ENCODE measurements around the gene DAZAP1. TPM values are rescaled to one million over a fixed set of nuclear protein-coding genes. Genes with fewer than 3 reads are reported as not detected.

DAZAP1 gene
- polyA plus RNA-seq, 1 of the 3 experiments (the other 2 are of a cell fraction): 54.3 TPM

DNA sequence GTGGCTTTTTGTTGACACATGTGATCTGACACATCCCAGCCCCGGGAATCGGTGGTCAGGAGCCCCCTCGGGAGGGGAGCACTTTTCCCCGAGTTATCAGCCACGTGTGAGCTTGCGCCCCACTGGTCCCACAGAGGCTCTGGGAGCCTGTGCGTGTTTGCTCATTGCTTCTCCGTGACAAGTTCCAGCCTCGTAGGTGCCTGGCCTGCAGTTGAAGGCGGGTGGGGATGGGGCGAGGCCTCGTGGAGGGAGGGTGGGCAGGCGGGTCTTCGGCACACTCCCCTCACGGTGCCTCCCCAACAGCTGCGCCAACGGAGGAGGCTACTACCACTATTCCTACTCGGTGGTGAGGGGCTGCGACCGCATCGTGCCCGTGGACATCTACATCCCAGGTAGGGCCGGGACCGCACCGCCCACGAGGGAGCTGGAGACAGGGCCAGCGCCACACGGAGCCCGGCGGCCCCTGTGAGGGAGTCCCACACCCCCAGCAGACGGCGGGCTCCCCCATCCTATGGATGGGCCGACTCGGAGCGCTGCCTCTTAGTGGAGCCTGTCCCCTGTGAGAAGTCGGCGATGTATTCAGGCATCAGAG is 14.4 kb upstream of the DAZAP1 start:
- ChIA-PET CTCF (interaction anchor here (1.1 kb wide), 1 partner anchor 77 kb away, joined by 4 read pairs; no protein-coding TSS in a partner anchor), POLR2A (no interaction called here)
- TF ChIP-seq FOXM1 (IDR thresholded peaks at IDR 0.05; ENCODE audit: low read depth) (no peak), EP300 (IDR thresholded peaks at IDR 0.05; ENCODE audit: borderline replicate concordance in 1 of 2, low read depth in 1 of 2, low read length in 1 of 2) (no peak)
- H3F3A ChIP-seq (replicated peaks; ENCODE audit: insufficient read depth): peaks cover 4% of the 10 kb centered on the region
- H3K4me2 ChIP-seq: no peak overlapping the region
- H3K36me3 ChIP-seq (replicated peaks in 1 of 2; ENCODE audit: control insufficient read depth in 1 of 2, insufficient read depth in 2 of 2, low read length in 1 of 2): peaks cover 0 to 15% of the 10 kb centered on the region in 2 experiments
- no peak overlapping the region for H3K9ac ChIP-seq
- WGBS (ENCODE audit: low lambda C conversion rate): 94% methylated on average over 31 of the region's 37 CpGs
- no peaks in the 10 kb centered on the region for H3K27me3 ChIP-seq (ENCODE audit: insufficient read depth)
- H3K27ac ChIP-seq (ENCODE audit: low read depth in 2 of 2, low read length in 1 of 2): no peak overlapping the region
- DNase-seq: no peak
- no peak overlapping the region for H3K4me3 ChIP-seq (ENCODE audit: low read depth in 2 of 2, low read length in 1 of 2)
- no peak overlapping the region for H2AFZ ChIP-seq (ENCODE audit: low read depth)
- H4K20me1 ChIP-seq (ENCODE audit: insufficient read depth): no peaks in the 10 kb centered on the region
- H3K4me1 ChIP-seq (ENCODE audit: control insufficient read depth in 1 of 2, insufficient read depth in 2 of 2, low read depth in 1 of 2, low read length in 1 of 2): no peaks in the 10 kb centered on the region; a peak in 1 of 4 replicates
- no peaks in the 10 kb centered on the region for H3K9me2 ChIP-seq
- H3K79me2 ChIP-seq (ENCODE audit: insufficient read depth): no peaks in the 10 kb centered on the region
- no peaks in the 10 kb centered on the region for H3K9me3 ChIP-seq

DNA sequence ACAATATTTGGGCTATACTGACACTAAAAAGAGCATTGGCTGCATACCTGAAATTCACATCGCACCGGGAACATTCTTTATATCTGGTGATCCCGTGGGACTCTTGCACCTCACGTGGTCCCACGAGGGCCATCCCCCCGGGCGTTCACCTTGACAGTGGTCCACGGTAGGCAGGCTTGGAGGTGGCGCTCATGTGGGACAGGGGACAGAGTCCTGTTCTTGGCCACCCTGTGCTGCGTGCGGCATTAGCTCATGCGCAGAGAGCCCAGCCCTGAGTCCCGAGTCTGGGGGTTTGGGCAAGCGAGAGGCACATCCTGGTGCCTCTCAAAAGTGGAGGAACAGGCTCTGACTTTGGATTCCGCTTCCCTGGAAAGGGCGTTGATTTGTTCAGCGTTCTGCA is 13.5 kb upstream of the DAZAP1 start:
- ChIA-PET POLR2A (no interaction called here), CTCF (interaction anchor here (1.1 kb wide), 1 partner anchor 78 kb away, joined by 4 read pairs; no protein-coding TSS in a partner anchor)
- Histone ChIP-seq H3K4me3 (ENCODE audit: low read depth in 2 of 2, low read length in 1 of 2) (no peak overlapping the region), H3K36me3 (replicated peaks in 1 of 2; ENCODE audit: control insufficient read depth in 1 of 2, insufficient read depth in 2 of 2, low read length in 1 of 2) (peaks cover 0 to 15% of the 10 kb centered on the region in 2 experiments), H3K27ac (ENCODE audit: low read depth in 2 of 2, low read length in 1 of 2) (no peak overlapping the region), H3K9me2 (no peaks in the 10 kb centered on the region), H2AFZ (ENCODE audit: low read depth) (no peak overlapping the region), H3K9me3 (no peaks in the 10 kb centered on the region), H3K9ac (no peak overlapping the region), H3K4me2 (no peak overlapping the region), H3K4me1 (ENCODE audit: control insufficient read depth in 1 of 2, insufficient read depth in 2 of 2, low read depth in 1 of 2, low read length in 1 of 2) (no peaks in the 10 kb centered on the region; a peak in 1 of 4 replicates), H3K79me2 (ENCODE audit: insufficient read depth) (no peaks in the 10 kb centered on the region), H4K20me1 (ENCODE audit: insufficient read depth) (no peaks in the 10 kb centered on the region), H3K27me3 (ENCODE audit: insufficient read depth) (no peaks in the 10 kb centered on the region), H3F3A (replicated peaks; ENCODE audit: insufficient read depth) (peaks cover 4% of the 10 kb centered on the region)
- no peak for TF ChIP-seq TEAD4 (IDR thresholded peaks at IDR 0.05; ENCODE audit: borderline replicate concordance, insufficient read depth)
- no peak for TF ChIP-seq GABPA (IDR thresholded peaks at IDR 0.05; ENCODE audit: low read depth)
- TF ChIP-seq ELF1 (IDR thresholded peaks at IDR 0.05): no peak
- TF ChIP-seq NFIC (IDR thresholded peaks at IDR 0.05; ENCODE audit: borderline replicate concordance): no peak
- TF ChIP-seq MEF2A (IDR thresholded peaks at IDR 0.05; ENCODE audit: borderline replicate concordance, low read depth): no peak
- no peak for TF ChIP-seq RXRA (IDR thresholded peaks at IDR 0.05; ENCODE audit: borderline replicate concordance, low read depth)
- TF ChIP-seq SIN3A (IDR thresholded peaks at IDR 0.05; ENCODE audit: borderline replicate concordance, low read depth, low read length): no peak
- TF ChIP-seq, protein P1, sequence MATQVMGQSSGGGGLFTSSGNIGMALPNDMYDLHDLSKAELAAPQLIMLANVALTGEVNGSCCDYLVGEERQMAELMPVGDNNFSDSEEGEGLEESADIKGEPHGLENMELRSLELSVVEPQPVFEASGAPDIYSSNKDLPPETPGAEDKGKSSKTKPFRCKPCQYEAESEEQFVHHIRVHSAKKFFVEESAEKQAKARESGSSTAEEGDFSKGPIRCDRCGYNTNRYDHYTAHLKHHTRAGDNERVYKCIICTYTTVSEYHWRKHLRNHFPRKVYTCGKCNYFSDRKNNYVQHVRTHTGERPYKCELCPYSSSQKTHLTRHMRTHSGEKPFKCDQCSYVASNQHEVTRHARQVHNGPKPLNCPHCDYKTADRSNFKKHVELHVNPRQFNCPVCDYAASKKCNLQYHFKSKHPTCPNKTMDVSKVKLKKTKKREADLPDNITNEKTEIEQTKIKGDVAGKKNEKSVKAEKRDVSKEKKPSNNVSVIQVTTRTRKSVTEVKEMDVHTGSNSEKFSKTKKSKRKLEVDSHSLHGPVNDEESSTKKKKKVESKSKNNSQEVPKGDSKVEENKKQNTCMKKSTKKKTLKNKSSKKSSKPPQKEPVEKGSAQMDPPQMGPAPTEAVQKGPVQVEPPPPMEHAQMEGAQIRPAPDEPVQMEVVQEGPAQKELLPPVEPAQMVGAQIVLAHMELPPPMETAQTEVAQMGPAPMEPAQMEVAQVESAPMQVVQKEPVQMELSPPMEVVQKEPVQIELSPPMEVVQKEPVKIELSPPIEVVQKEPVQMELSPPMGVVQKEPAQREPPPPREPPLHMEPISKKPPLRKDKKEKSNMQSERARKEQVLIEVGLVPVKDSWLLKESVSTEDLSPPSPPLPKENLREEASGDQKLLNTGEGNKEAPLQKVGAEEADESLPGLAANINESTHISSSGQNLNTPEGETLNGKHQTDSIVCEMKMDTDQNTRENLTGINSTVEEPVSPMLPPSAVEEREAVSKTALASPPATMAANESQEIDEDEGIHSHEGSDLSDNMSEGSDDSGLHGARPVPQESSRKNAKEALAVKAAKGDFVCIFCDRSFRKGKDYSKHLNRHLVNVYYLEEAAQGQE (IDR thresholded peaks at IDR 0.05; ENCODE audit: low read depth, low read length): no peak
- TF ChIP-seq, protein P2, sequence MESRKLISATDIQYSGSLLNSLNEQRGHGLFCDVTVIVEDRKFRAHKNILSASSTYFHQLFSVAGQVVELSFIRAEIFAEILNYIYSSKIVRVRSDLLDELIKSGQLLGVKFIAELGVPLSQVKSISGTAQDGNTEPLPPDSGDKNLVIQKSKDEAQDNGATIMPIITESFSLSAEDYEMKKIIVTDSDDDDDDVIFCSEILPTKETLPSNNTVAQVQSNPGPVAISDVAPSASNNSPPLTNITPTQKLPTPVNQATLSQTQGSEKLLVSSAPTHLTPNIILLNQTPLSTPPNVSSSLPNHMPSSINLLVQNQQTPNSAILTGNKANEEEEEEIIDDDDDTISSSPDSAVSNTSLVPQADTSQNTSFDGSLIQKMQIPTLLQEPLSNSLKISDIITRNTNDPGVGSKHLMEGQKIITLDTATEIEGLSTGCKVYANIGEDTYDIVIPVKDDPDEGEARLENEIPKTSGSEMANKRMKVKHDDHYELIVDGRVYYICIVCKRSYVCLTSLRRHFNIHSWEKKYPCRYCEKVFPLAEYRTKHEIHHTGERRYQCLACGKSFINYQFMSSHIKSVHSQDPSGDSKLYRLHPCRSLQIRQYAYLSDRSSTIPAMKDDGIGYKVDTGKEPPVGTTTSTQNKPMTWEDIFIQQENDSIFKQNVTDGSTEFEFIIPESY (IDR thresholded peaks at IDR 0.05; ENCODE audit: borderline replicate concordance, low read depth): no peak
- TF ChIP-seq, protein P3, sequence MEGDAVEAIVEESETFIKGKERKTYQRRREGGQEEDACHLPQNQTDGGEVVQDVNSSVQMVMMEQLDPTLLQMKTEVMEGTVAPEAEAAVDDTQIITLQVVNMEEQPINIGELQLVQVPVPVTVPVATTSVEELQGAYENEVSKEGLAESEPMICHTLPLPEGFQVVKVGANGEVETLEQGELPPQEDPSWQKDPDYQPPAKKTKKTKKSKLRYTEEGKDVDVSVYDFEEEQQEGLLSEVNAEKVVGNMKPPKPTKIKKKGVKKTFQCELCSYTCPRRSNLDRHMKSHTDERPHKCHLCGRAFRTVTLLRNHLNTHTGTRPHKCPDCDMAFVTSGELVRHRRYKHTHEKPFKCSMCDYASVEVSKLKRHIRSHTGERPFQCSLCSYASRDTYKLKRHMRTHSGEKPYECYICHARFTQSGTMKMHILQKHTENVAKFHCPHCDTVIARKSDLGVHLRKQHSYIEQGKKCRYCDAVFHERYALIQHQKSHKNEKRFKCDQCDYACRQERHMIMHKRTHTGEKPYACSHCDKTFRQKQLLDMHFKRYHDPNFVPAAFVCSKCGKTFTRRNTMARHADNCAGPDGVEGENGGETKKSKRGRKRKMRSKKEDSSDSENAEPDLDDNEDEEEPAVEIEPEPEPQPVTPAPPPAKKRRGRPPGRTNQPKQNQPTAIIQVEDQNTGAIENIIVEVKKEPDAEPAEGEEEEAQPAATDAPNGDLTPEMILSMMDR (IDR thresholded peaks at IDR 0.05): no peak
- no peak for TF ChIP-seq JUND (IDR thresholded peaks at IDR 0.05)
- TF ChIP-seq, protein P4, sequence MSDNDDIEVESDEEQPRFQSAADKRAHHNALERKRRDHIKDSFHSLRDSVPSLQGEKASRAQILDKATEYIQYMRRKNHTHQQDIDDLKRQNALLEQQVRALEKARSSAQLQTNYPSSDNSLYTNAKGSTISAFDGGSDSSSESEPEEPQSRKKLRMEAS (IDR thresholded peaks at IDR 0.05; ENCODE audit: low read depth): no peak
- TF ChIP-seq GATA2 (CRISPR knock-in tag; IDR thresholded peaks at IDR 0.05): no peak
- TF ChIP-seq POLR2AphosphoS5 (IDR thresholded peaks at IDR 0.05; ENCODE audit: low read depth, low read length): no peak
- DNase-seq: no peak
- WGBS (ENCODE audit: low lambda C conversion rate): 95% methylated on average over 4 of the region's 17 CpGs

Measured in SK-N-SH (cell line).